Ovary (tissue), 3 donors: ENCODE data around the gene REEP1.

Experiments used
- EP300 ChIP-seq: sonication (generic); formaldehyde crosslinking; IDR thresholded peaks from one replicate; pipeline ENCODE4 v1.6.1; 2017; ENCODE audit warnings: antibody characterized with exemption
- POLR2A ChIP-seq: fragments of 450-650 bp; IDR thresholded peaks from one replicate; pipeline ENCODE4 v1.6.1; 2017; ENCODE audit warnings: antibody characterized with exemption, mild to moderate bottlenecking, moderate library complexity
- TF ChIP-seq, protein P1 (sequence below), 3 donors: fragments of 450-650 bp in 2 of 3; fragments of 200-600 bp in 1 of 3; IDR thresholded peaks; one replicate each; pipeline versions ENCODE4 v1.5.1 to v1.8.0; 2016 to 2022; ENCODE audit warnings: antibody characterized with exemption in 3 of 3, mild to moderate bottlenecking in 1 of 3
- donor health status: DM: no; HTN: no; CAD: no.

DNA sequence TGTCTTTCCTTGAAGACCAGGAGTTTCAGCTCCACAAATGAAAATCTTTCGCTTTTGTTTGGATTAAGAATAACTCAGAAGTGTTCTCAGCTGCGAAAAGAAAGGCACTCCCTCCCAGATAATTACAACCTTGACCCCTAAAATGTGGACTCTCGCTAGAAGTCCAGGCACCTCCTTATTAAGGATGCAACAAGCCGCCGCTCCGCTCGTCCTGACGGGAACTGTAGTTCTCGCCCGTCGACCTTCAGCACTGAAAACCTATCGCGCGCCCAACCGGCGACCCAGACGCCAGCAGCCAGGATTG, 142.7 kb downstream of the REEP1 start:
- TF ChIP-seq POLR2A (no peak), EP300 (no peak)
- TF ChIP-seq, protein P1, sequence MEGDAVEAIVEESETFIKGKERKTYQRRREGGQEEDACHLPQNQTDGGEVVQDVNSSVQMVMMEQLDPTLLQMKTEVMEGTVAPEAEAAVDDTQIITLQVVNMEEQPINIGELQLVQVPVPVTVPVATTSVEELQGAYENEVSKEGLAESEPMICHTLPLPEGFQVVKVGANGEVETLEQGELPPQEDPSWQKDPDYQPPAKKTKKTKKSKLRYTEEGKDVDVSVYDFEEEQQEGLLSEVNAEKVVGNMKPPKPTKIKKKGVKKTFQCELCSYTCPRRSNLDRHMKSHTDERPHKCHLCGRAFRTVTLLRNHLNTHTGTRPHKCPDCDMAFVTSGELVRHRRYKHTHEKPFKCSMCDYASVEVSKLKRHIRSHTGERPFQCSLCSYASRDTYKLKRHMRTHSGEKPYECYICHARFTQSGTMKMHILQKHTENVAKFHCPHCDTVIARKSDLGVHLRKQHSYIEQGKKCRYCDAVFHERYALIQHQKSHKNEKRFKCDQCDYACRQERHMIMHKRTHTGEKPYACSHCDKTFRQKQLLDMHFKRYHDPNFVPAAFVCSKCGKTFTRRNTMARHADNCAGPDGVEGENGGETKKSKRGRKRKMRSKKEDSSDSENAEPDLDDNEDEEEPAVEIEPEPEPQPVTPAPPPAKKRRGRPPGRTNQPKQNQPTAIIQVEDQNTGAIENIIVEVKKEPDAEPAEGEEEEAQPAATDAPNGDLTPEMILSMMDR (IDR thresholded peaks at IDR 0.05), result no peak
